ENCODE measurements around the gene ZG16B.

DNA sequence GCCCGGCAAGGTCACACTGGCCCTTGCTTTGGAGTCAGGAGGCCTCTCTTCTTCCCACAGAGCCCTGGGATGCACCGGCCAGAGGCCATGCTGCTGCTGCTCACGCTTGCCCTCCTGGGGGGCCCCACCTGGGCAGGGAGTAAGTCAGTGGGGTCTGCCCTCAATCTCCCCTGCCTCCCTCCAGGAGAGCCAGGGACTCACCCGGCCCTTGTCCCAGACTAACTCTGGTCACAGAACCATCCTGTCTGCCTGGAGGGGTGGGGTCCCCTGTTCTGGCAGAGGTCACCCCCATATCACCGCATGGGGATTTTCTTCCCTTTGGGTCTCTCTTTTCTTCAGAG, 222 bp downstream of the ZG16B start:
- no peak for TF ChIP-seq PBX3 (CRISPR knock-in tag; IDR thresholded peaks at IDR 0.05)
- TF ChIP-seq ZNF544 (tag by site-specific recombination; IDR thresholded peaks at IDR 0.05): no peak
- TF ChIP-seq ZBTB17 (tag by site-specific recombination; IDR thresholded peaks at IDR 0.05): no peak
- TF ChIP-seq, protein P1, sequence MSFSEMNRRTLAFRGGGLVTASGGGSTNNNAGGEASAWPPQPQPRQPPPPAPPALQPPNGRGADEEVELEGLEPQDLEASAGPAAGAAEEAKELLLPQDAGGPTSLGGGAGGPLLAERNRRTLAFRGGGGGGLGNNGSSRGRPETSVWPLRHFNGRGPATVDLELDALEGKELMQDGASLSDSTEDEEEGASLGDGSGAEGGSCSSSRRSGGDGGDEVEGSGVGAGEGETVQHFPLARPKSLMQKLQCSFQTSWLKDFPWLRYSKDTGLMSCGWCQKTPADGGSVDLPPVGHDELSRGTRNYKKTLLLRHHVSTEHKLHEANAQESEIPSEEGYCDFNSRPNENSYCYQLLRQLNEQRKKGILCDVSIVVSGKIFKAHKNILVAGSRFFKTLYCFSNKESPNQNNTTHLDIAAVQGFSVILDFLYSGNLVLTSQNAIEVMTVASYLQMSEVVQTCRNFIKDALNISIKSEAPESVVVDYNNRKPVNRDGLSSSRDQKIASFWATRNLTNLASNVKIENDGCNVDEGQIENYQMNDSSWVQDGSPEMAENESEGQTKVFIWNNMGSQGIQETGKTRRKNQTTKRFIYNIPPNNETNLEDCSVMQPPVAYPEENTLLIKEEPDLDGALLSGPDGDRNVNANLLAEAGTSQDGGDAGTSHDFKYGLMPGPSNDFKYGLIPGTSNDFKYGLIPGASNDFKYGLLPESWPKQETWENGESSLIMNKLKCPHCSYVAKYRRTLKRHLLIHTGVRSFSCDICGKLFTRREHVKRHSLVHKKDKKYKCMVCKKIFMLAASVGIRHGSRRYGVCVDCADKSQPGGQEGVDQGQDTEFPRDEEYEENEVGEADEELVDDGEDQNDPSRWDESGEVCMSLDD (tag by site-specific recombination; IDR thresholded peaks at IDR 0.05): no peak
- no peak for TF ChIP-seq ZBTB49 (tag by site-specific recombination; IDR thresholded peaks at IDR 0.05; ENCODE audit: low read depth)
- no peak for TF ChIP-seq ZBTB8A (tag by site-specific recombination; IDR thresholded peaks at IDR 0.05)
- no peak for TF ChIP-seq ZBTB1 (tag by site-specific recombination; IDR thresholded peaks at IDR 0.05)
- TF ChIP-seq, protein P2, sequence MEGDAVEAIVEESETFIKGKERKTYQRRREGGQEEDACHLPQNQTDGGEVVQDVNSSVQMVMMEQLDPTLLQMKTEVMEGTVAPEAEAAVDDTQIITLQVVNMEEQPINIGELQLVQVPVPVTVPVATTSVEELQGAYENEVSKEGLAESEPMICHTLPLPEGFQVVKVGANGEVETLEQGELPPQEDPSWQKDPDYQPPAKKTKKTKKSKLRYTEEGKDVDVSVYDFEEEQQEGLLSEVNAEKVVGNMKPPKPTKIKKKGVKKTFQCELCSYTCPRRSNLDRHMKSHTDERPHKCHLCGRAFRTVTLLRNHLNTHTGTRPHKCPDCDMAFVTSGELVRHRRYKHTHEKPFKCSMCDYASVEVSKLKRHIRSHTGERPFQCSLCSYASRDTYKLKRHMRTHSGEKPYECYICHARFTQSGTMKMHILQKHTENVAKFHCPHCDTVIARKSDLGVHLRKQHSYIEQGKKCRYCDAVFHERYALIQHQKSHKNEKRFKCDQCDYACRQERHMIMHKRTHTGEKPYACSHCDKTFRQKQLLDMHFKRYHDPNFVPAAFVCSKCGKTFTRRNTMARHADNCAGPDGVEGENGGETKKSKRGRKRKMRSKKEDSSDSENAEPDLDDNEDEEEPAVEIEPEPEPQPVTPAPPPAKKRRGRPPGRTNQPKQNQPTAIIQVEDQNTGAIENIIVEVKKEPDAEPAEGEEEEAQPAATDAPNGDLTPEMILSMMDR (tag by site-specific recombination; IDR thresholded peaks at IDR 0.05): no peak
- no peak for TF ChIP-seq YY1 (tag by site-specific recombination; IDR thresholded peaks at IDR 0.05)
- no peak for TF ChIP-seq ZNF639 (tag by site-specific recombination; IDR thresholded peaks at IDR 0.05)
- TF ChIP-seq ZNF302 (tag by site-specific recombination; IDR thresholded peaks at IDR 0.05; ENCODE audit: low read depth): no peak
- no peak for TF ChIP-seq MYNN (tag by site-specific recombination; IDR thresholded peaks at IDR 0.05; ENCODE audit: borderline replicate concordance)
- no peak for TF ChIP-seq GLI2 (tag by site-specific recombination; IDR thresholded peaks at IDR 0.05; ENCODE audit: borderline replicate concordance, low read depth)
